ENCODE results near the gene JAGN1.
A peak's percentile ranks its signal among the peaks of the same experiment; 100 is the strongest.
"Not testable (repeated sequence)": the region's sequence is repeated elsewhere in the genome, so short reads cannot be mapped to it uniquely, and the experiment has no call there.

Gene JAGN1

GRCh38 chr3:9898467-9899241 is 8.2 kb downstream of the JAGN1 start:
- no peak for DNase-seq
- TF ChIP-seq GATA1 (IDR thresholded peaks at IDR 0.05; ENCODE audit: low read depth, low read length) = no peak

DNA sequence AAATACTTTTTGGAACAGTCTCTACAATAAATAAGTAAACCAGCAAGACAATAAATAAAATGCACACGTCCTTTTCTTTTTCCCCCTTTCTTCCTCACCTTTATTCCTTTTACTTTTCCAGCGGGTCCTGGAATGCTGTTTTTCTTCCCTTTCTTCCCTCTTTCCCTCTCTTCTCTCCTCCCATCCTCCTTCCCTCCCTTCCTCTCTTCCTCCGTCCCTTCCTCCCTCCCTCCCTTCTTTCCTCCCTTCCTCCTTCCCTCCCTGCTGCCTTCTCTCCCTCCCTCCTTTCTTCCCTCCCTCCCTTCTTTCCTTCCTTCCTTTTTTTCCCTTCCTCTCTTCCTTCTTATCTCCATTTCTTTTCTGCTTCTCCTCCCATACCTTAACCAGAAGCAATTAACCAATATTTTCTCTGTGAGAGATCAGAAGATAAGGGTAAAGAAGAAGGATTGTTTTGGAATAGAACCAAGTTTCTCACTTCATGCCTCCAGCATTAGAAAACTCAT is 8.9 kb downstream of the JAGN1 start:
- no peak for DNase-seq

GRCh38 chr3:9900965-9901415 is 10.6 kb downstream of the JAGN1 start:
- DNase-seq = not testable (repeated sequence)

More for the DNA sequence above, 8.9 kb downstream of the JAGN1 start:
- TF ChIP-seq POLR2A (IDR thresholded peaks at IDR 0.05; ENCODE audit: low read length) (no peak), GATA1 (IDR thresholded peaks at IDR 0.05; ENCODE audit: low read depth, low read length) (no peak)

- no peak for DNase-seq
- TF ChIP-seq POLR2A (IDR thresholded peaks at IDR 0.05; ENCODE audit: low read length) = no peak
- TF ChIP-seq GATA1 (IDR thresholded peaks at IDR 0.05; ENCODE audit: low read depth, low read length) = no peak
Measured at GRCh38 chr3:9901967-9902366, 11.6 kb downstream of the JAGN1 start.

GRCh38 chr3:9902372-9903237 is 12.2 kb downstream of the JAGN1 start, which contains the start of gene IL17RE:
Gene IL17RE (plus strand): TSS chr3:9902848. CDS start chr3:9902933, 85 bp downstream.
- peak; percentile 31 to 38 for DNase-seq
- no peak for TF ChIP-seq GATA1 (IDR thresholded peaks at IDR 0.05; ENCODE audit: low read depth, low read length)
- no peak for TF ChIP-seq POLR2A (IDR thresholded peaks at IDR 0.05; ENCODE audit: low read length)

GRCh38 chr3:9903238-9903624 is 12.8 kb downstream of the JAGN1 start:
- TF ChIP-seq POLR2A (IDR thresholded peaks at IDR 0.05; ENCODE audit: low read length) (no peak), GATA1 (IDR thresholded peaks at IDR 0.05; ENCODE audit: low read depth, low read length) (no peak)
- DNase-seq = no peak

- TF ChIP-seq GATA1 (IDR thresholded peaks at IDR 0.05; ENCODE audit: low read depth, low read length) (no peak), POLR2A (IDR thresholded peaks at IDR 0.05; ENCODE audit: low read length) (no peak)
Measured at GRCh38 chr3:9903904-9904303, 13.5 kb downstream of the JAGN1 start.

DNA sequence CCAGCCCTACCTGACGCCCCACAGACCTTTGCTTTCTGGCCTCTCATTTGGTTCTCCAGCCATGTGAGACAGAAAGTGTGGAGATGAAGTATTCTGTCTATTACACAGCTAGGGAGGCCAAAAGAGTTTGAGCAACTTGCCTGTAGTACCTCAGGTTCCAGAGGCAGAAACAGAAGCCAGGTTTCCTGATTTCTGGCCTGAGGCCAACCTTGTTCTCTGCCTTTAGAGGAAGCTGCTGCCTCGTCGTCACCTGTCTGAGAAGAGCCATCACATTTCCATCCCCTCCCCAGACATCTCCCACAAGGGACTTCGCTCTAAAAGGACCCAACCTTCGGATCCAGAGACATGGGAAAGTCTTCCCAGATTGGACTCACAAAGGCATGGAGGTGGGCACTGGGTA is 16.1 kb downstream of the JAGN1 start:
- no peak for DNase-seq
- TF ChIP-seq POLR2A (IDR thresholded peaks at IDR 0.05; ENCODE audit: low read length) (no peak), GATA1 (IDR thresholded peaks at IDR 0.05; ENCODE audit: low read depth, low read length) (no peak)

More at GRCh38 chr3:9903904-9904303, 13.5 kb downstream of the JAGN1 start:
- no peak for DNase-seq

- DNase-seq = no peak
Measured at GRCh38 chr3:9908286-9908685, 17.9 kb downstream of the JAGN1 start.

GRCh38 chr3:9909221-9910013 is 19.0 kb downstream of the JAGN1 start:
- no peak for TF ChIP-seq POLR2A (IDR thresholded peaks at IDR 0.05; ENCODE audit: low read length)
- no peak for TF ChIP-seq GATA1 (IDR thresholded peaks at IDR 0.05; ENCODE audit: low read depth, low read length)
- no peak for DNase-seq

More at GRCh38 chr3:9908286-9908685, 17.9 kb downstream of the JAGN1 start:
- TF ChIP-seq POLR2A (IDR thresholded peaks at IDR 0.05; ENCODE audit: low read length) (no peak), GATA1 (IDR thresholded peaks at IDR 0.05; ENCODE audit: low read depth, low read length) (no peak)

DNA sequence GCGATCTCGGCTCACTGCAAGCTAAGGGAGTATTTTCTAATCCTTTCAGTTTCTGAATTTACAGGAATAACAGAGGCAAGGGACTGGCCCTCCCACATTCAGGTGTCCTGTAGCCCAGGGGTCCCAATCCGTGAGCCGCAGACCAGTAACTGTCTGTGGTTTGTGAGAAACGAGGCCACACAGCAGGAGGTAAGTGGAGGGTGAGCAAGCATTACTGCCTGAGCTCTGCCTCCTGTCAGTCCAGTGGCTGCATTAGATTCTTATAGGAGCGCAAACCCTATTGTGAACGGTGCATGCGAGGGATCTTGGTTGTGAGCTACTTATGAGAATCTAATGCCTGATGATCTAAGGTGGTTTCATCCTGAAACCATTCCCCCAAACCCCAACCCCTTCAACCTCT is 21.5 kb downstream of the JAGN1 start:
- TF ChIP-seq POLR2A (IDR thresholded peaks at IDR 0.05; ENCODE audit: low read length) = no peak
- TF ChIP-seq GATA1 (IDR thresholded peaks at IDR 0.05; ENCODE audit: low read depth, low read length) = no peak
- no peak for DNase-seq

- TF ChIP-seq POLR2A (IDR thresholded peaks at IDR 0.05; ENCODE audit: low read length) (peak; percentile 17), GATA1 (IDR thresholded peaks at IDR 0.05; ENCODE audit: low read depth, low read length) (no peak)
- peak; percentile 80 to 82 for DNase-seq
Measured at GRCh38 chr3:9912294-9912935, 22.0 kb downstream of the JAGN1 start.

GRCh38 chr3:9913601-9914000 is 23.2 kb downstream of the JAGN1 start:
- DNase-seq = no peak
- TF ChIP-seq POLR2A (IDR thresholded peaks at IDR 0.05; ENCODE audit: low read length) (no peak), GATA1 (IDR thresholded peaks at IDR 0.05; ENCODE audit: low read depth, low read length) (no peak)
